ENCODE data around the gene ELN. TPM values are rescaled to one million over a fixed set of nuclear protein-coding genes. Genes with fewer than 3 reads are reported as not detected.

The ELN gene
- total RNA-seq, 1 experiment from 2014 or later = not detected

- H3K27me3 ChIP-seq (ENCODE audit: low read length) = no peaks in the 10 kb centered on the region
- peaks cover 17% of the 10 kb centered on the region; the same call in 1 of the 2 replicates for H3K36me3 ChIP-seq (ENCODE audit: insufficient read depth, low read length)
- H3K9me2 ChIP-seq (replicated peaks; ENCODE audit: insufficient read depth, low read length) = no peaks in the 10 kb centered on the region
- no peak overlapping the region for H3K27ac ChIP-seq (ENCODE audit: low read length)
- DNase-seq = no peak
- no peaks in the 10 kb centered on the region for H3K79me2 ChIP-seq (ENCODE audit: low read length)
- H3K4me2 ChIP-seq (ENCODE audit: low read depth, low read length, poor library complexity, severe bottlenecking) = no peak overlapping the region
- H3K9ac ChIP-seq (ENCODE audit: low read length) = no peak overlapping the region
- H3K9me3 ChIP-seq (ENCODE audit: low read length) = no peaks in the 10 kb centered on the region
- H2AFZ ChIP-seq (ENCODE audit: low read length) = no peak overlapping the region
- peaks cover 15% of the 10 kb centered on the region for H3K4me1 ChIP-seq (ENCODE audit: low read length)
- H4K20me1 ChIP-seq (ENCODE audit: insufficient read depth, low read depth, low read length) = peaks cover 10% of the 10 kb centered on the region; the same call in 1 of the 2 replicates
- H3K4me3 ChIP-seq (ENCODE audit: low read length) = no peak overlapping the region
Measured at GRCh38 chr7:74116356-74116755, 88.4 kb downstream of the ELN start.

Other genes with a start within 250 kb of the ELN start
- gene CLDN4, start 197.2 kb upstream of the ELN start, total RNA-seq (2014; rRNA removed; shearing (Covaris generic); ENCODE audit: low replicate concordance) = not detected in 2 replicates
- gene METTL27, start 185.7 kb upstream of the ELN start, total RNA-seq (2014; rRNA removed; shearing (Covaris generic); ENCODE audit: low replicate concordance) = not detected in 2 replicates
- gene TMEM270, start 167.0 kb upstream of the ELN start, total RNA-seq (2014; rRNA removed; shearing (Covaris generic); ENCODE audit: low replicate concordance) = not detected in 2 replicates
- 44.7 and 56.2 TPM in 2 replicates for gene LIMK1, start 55.6 kb downstream of the ELN start, total RNA-seq (2014; rRNA removed; shearing (Covaris generic); ENCODE audit: low replicate concordance)
- 200 and 286 TPM in 2 replicates for gene EIF4H, start 146.2 kb downstream of the ELN start, total RNA-seq (2014; rRNA removed; shearing (Covaris generic); ENCODE audit: low replicate concordance)
- gene LAT2, start 181.8 kb downstream of the ELN start, total RNA-seq (2014; rRNA removed; shearing (Covaris generic); ENCODE audit: low replicate concordance) = 2.3 and 10.5 TPM in 2 replicates
- 18.9 and 27.3 TPM in 2 replicates for gene RFC2, start 226.2 kb downstream of the ELN start, total RNA-seq (2014; rRNA removed; shearing (Covaris generic); ENCODE audit: low replicate concordance)

All from Karpas-422 (cell line).